Neural cell (in vitro differentiated cells): Measurements from ENCODE around the gene AEBP1. TPM values are rescaled to one million over a fixed set of nuclear protein-coding genes. Genes with fewer than 3 reads are reported as not detected.

Source experiments
- H2AFZ ChIP-seq: fragments of 200-600, 300-800 bp; sonication (generic), shearing (Covaris generic); 2 replicates; pipeline ENCODE4 v1.6.0; 2014; ENCODE audit warnings: low read depth, mild to moderate bottlenecking, antibody characterized with exemption, low read length, moderate library complexity
- H3F3A ChIP-seq: fragments of 200-600 bp; shearing (Covaris generic); 2 replicates; pipeline ENCODE4 v1.6.1; 2016; ENCODE audit warnings: mild to moderate bottlenecking, moderate library complexity, mixed read lengths, antibody characterized with exemption, low read length; ENCODE audit not compliant: insufficient read depth, poor library complexity, severe bottlenecking
- H3K27ac ChIP-seq: fragments of 200-600, 300-800 bp; sonication (generic), shearing (Covaris generic); 2 replicates; pipeline ENCODE4 v1.5.1; 2014; ENCODE audit warnings: mild to moderate bottlenecking, low read length, moderate library complexity
- H3K27me3 ChIP-seq: fragments of 300-800, 200-600 bp; sonication (generic), shearing (Covaris generic); 2 replicates; pipeline ENCODE4 v1.6.0; 2014; ENCODE audit warnings: mild to moderate bottlenecking, low read depth, low read length, moderate library complexity; ENCODE audit not compliant: insufficient read depth
- H3K36me3 ChIP-seq: fragments of 300-800, 200-600 bp; sonication (generic), shearing (Covaris generic); 2 replicates; pipeline ENCODE4 v1.5.1; 2014; ENCODE audit warnings: mild to moderate bottlenecking, antibody characterized with exemption, low read length, moderate library complexity; ENCODE audit not compliant: insufficient read depth
- H3K4me2 ChIP-seq: fragments of 300-800, 200-600 bp; sonication (generic), shearing (Covaris generic); 2 replicates; pipeline ENCODE4 v1.6.0; 2014; ENCODE audit warnings: mild to moderate bottlenecking, low read length
- H3K4me3 ChIP-seq: fragments of 300-800, 200-600 bp; sonication (generic), shearing (Covaris generic); 2 replicates; pipeline ENCODE4 v1.5.1; 2014; ENCODE audit warnings: mild to moderate bottlenecking, low read length, moderate library complexity
- H3K79me2 ChIP-seq: fragments of 200-600 bp; shearing (Covaris generic); replicated peaks from 2 replicates; pipeline ENCODE4 v1.6.0; 2014; ENCODE audit warnings: mild to moderate bottlenecking, low read length, moderate library complexity; ENCODE audit not compliant: insufficient read depth
- H3K9ac ChIP-seq: fragments of 300-800, 200-600 bp; sonication (generic), shearing (Covaris generic); 2 replicates; pipeline ENCODE4 v1.6.1; 2016; ENCODE audit warnings: mild to moderate bottlenecking, low read length, mixed read lengths
- H3K9me2 ChIP-seq: fragments of 200-600 bp; shearing (Covaris generic); 2 replicates; pipeline ENCODE4 v1.6.1; 2016; ENCODE audit warnings: mild to moderate bottlenecking, low read length, mixed read lengths; ENCODE audit not compliant: insufficient read depth
- H3K9me3 ChIP-seq: fragments of 200-600, 300-800 bp; sonication (generic), shearing (Covaris generic); 2 replicates; pipeline ENCODE4 v1.6.1; 2016; ENCODE audit warnings: mild to moderate bottlenecking, mixed run types, low read length, moderate library complexity, mixed read lengths
- H4K20me1 ChIP-seq: fragments of 200-600 bp; shearing (Covaris generic); 2 replicates; pipeline ENCODE4 v1.6.1; 2016; ENCODE audit warnings: mild to moderate bottlenecking, mixed run types; ENCODE audit not compliant: insufficient read depth
- CTCF ChIP-seq: fragments of 450-650 bp; IDR thresholded peaks from 2 replicates; pipeline ENCODE4 v1.5.1; 2014; ENCODE audit warnings: antibody characterized with exemption, mild to moderate bottlenecking, moderate library complexity; ENCODE audit not compliant: poor library complexity, severe bottlenecking
- EP300 ChIP-seq: fragments of 450-650 bp; conservative IDR thresholded peaks from 2 replicates; pipeline ENCODE4 v1.6.1; 2014; ENCODE audit warnings: antibody characterized with exemption, mild to moderate bottlenecking, moderate library complexity; ENCODE audit not compliant: poor library complexity, severe bottlenecking
- EZH2 ChIP-seq: fragments of 200-600, 300-800 bp; shearing (Covaris generic), sonication (generic); IDR thresholded peaks from 2 replicates; pipeline ENCODE4 v1.6.1; 2014; ENCODE audit warnings: antibody characterized with exemption, low read length, borderline replicate concordance, mild to moderate bottlenecking; ENCODE audit not compliant: insufficient read depth, poor library complexity, severe bottlenecking
- MXI1 ChIP-seq: fragments of 450-650 bp; conservative IDR thresholded peaks from 2 replicates; pipeline ENCODE4 v1.6.1; 2014; ENCODE audit warnings: antibody characterized with exemption, mild to moderate bottlenecking; ENCODE audit not compliant: poor library complexity, severe bottlenecking
- POLR2AphosphoS5 ChIP-seq: IDR thresholded peaks from 2 replicates; pipeline ENCODE4 v1.6.1; 2012
- RAD21 ChIP-seq: fragments of 450-650 bp; conservative IDR thresholded peaks from 2 replicates; pipeline ENCODE4 v1.6.1; 2014; ENCODE audit warnings: antibody characterized with exemption, mild to moderate bottlenecking, moderate library complexity
- REST ChIP-seq: IDR thresholded peaks from 2 replicates; pipeline ENCODE4 v1.6.1; 2012; ENCODE audit warnings: borderline replicate concordance
- SMC3 ChIP-seq: fragments of 450-650 bp; conservative IDR thresholded peaks from 2 replicates; pipeline ENCODE4 v1.6.1; 2014; ENCODE audit warnings: antibody characterized with exemption, mild to moderate bottlenecking, moderate library complexity; ENCODE audit not compliant: poor library complexity
- TAF1 ChIP-seq: IDR thresholded peaks from 2 replicates; pipeline ENCODE4 v1.6.1; 2012; ENCODE audit warnings: low read depth
- polyA plus RNA-seq: library from polyadenylated mRNA; depleted of rRNA; stranded (reverse); fragments of >200 nt; gene quantifications from 2 replicates; pipeline ENCODE4 v1.2.3, GENCODE V29; 2014

The AEBP1 gene
- polyA plus RNA-seq, 1 donor from 2014 or later: 0.30 TPM

- Histone ChIP-seq H3K9me2 (no peaks in the 10 kb centered on the region), H3K4me3 (no peak overlapping the region), H3K27me3 (no peaks in the 10 kb centered on the region), H3K27ac (no peak overlapping the region), H3K9me3 (no peaks in the 10 kb centered on the region), H3K9ac (no peak overlapping the region), H3K4me2 (no peak overlapping the region), H3K36me3 (no peaks in the 10 kb centered on the region), H2AFZ (no peak overlapping the region), H4K20me1 (no peaks in the 10 kb centered on the region), H3F3A (no peaks in the 10 kb centered on the region), H3K79me2 (peaks cover 11% of the 10 kb centered on the region)
- TF ChIP-seq RAD21: no peak
- no peak for TF ChIP-seq CTCF
- TF ChIP-seq POLR2AphosphoS5: no peak
- no peak for TF ChIP-seq TAF1
- TF ChIP-seq MXI1: no peak
- no peak for TF ChIP-seq EZH2
- TF ChIP-seq REST: no peak
- no peak for TF ChIP-seq SMC3
- TF ChIP-seq EP300: no peak
Measured at GRCh38 chr7:44117801-44118429, 13.8 kb downstream of the AEBP1 start.

- no peaks in the 10 kb centered on the region for H3K9me2 ChIP-seq
- no peak overlapping the region for H3K27ac ChIP-seq
- no peaks in the 10 kb centered on the region for H4K20me1 ChIP-seq
- H3K79me2 ChIP-seq: peaks cover 14% of the 10 kb centered on the region
- no peaks in the 10 kb centered on the region for H3K27me3 ChIP-seq
- no peak overlapping the region for H3K4me3 ChIP-seq
- H3K36me3 ChIP-seq: no peaks in the 10 kb centered on the region
- no peak overlapping the region for H2AFZ ChIP-seq
- H3K4me2 ChIP-seq: no peak overlapping the region
- no peak for TF ChIP-seq EP300
- no peak for TF ChIP-seq RAD21
- no peak for TF ChIP-seq EZH2
- TF ChIP-seq MXI1: no peak
- no peak for TF ChIP-seq TAF1
- TF ChIP-seq POLR2AphosphoS5: no peak
- no peak for TF ChIP-seq CTCF
- TF ChIP-seq SMC3: no peak
- TF ChIP-seq REST: no peak
- H3K9ac ChIP-seq: no peak overlapping the region
- H3K9me3 ChIP-seq: no peaks in the 10 kb centered on the region
- H3F3A ChIP-seq: no peaks in the 10 kb centered on the region
Measured at GRCh38 chr7:44119829-44120380, 15.8 kb downstream of the AEBP1 start.
